ENCODE measurements around the gene MED13L.

DNA sequence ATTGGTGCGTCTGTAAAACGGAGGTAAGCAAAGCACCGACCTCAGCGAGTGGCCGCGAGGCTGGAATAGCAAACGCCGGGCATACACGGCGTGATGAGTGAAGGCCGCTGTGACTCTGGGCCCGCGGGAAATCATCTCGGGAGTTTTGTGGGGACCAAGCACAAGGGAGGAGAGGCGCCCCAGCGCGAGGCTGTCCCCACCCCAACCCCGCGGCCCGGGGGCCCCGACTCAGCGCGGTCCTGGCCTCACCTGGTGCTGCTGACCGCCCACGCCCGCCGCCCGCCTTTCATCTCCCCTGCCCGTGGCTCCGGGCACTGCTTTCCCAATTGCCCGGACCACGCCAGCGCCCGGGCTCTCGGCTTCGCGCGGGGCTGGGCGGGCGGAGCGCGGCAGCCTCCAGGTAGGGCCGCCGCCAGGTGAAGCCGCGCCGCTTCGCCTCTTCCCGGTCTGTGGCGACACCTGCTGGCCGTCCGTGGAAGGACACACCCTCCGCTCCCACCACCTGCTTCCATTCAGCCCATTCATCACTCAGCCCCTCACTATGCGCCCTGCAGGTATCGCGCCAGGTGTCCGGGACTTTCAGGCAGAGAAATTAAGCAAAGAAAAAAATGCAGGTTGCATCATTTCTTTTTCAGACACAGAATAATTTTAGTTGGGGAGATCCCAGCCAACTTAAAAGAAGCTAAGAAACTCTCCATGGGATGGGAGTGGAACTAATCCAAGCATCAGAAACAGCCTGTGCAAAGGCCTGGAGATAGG lies 360.4 kb downstream of the MED13L start:
- TF ChIP-seq MYC (IDR thresholded peaks at IDR 0.05; ENCODE audit: low read depth, low read length) (no peak), EZH2 (IDR thresholded peaks at IDR 0.05; ENCODE audit: borderline replicate concordance, low read depth, low read length, severe bottlenecking) (no peak)
